DMS79 (cell line): ENCODE measurements around the gene ARL6IP4.

Experiments used
- DNase-seq: peaks from one replicate; lab custom pipeline; 2025; lab: John Stamatoyannopoulos, UW

Gene ARL6IP4

DNA sequence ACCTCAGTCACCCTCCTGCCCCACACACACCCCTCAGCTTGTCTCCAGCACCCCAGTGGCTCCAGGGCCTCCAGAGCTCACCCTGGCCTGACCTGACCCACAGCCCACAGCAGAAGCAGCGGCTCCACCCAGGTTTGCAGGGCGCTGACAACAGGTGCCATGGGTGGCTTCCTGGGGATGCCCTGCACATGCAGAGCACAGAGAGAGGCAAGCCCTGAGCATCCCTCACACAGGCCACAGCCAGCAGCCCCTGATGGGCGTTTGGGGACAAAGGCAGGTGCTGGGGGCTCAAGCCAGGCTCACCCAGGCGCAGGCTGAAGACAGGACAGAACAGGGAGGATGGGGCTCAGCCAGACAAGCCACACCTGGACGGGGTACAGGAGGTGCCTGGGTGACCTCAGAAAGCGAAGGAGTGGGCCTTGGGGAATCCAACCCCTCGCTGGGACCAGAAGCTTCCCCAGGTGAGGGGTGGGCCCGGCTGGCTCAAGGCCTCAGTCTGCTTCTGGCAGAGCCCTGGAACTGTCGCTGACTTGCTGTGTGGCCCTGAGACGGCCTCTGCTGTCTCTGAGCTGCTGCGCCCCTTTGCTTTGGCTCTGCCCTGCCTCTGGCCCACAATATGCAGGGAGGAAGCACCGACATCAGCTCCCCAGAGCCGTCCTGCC lies 10.6 kb downstream of the ARL6IP4 start:
- DNase-seq, result no peak

DNA sequence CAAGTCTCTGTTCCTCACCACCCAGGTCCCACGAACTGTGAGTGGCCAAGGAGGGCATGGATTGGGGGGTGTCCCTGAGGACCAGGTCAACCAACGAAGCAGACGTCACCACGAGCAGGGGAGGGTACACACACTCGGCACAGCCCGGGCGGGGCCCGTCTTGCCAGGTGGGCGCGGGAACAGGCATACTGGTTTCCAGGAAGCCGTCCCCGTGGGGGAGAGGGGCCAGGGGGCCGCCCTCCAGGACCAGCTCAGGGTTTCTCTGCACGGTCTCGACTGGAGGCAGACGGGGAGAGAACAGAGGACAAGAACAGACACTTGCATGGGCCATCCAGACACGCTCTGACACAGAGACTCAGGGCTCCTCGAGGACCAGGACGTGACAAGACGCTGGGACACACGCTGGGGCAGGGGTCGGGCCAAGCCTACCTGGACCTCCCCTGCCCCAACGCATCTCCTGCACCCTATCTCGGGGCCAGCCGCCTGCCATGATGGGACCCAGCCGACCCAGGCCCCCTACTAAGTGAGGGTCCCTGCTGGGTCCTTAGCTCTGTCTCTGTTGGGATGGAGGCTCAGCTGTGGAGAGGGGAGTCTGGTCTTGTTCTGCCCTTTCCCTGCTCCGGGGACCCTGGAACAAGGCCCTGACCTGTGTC lies 11.3 kb downstream of the ARL6IP4 start:
- DNase-seq, result no peak

DNA sequence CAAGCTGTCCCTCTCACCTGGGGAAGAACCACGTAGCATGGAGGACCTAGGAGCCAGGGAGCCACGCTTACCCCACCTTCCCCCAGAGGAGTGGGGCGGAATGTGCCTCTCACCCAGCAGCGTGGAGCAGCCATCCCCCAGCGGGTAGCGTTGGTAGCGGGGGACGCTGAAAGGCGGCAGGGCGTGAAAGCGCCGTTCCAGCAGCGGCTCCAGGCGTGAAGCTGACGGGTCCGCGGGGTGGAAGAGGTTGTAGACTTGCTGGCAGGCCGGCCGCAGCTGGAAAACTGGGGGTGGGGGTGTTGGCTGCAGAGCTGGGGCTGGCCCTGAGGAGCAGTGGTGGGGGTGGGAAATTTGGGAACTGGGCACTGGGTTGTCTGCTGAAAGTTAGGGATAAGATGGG lies 11.9 kb downstream of the ARL6IP4 start:
- no peak for DNase-seq

DNA sequence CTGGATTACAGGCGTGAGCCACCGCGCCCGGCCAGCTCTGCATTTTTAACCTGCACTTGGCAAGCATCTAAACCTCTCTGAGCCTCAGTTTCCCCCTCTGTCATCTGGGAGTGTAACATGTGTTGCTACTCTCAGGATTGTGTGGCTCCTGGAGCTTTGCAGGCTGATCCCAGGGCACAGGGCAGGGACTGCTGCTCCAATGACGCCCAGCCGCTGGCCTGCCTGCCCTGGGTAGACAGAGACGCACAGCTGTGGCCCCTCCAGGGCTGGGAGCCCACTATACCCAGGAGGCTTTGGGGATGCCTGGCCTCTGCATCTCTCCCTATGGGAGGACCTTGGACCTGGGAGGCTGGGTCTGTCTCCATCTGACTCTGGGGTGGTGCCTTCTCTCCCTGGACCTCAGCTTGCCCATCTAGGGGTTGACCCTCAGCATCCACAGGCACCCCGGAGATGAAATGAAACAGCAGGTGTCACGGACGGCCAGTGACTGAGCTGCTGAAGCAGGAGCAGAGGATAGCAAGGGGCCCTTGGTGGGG lies 13.7 kb downstream of the ARL6IP4 start:
- DNase-seq, result no peak

DNA sequence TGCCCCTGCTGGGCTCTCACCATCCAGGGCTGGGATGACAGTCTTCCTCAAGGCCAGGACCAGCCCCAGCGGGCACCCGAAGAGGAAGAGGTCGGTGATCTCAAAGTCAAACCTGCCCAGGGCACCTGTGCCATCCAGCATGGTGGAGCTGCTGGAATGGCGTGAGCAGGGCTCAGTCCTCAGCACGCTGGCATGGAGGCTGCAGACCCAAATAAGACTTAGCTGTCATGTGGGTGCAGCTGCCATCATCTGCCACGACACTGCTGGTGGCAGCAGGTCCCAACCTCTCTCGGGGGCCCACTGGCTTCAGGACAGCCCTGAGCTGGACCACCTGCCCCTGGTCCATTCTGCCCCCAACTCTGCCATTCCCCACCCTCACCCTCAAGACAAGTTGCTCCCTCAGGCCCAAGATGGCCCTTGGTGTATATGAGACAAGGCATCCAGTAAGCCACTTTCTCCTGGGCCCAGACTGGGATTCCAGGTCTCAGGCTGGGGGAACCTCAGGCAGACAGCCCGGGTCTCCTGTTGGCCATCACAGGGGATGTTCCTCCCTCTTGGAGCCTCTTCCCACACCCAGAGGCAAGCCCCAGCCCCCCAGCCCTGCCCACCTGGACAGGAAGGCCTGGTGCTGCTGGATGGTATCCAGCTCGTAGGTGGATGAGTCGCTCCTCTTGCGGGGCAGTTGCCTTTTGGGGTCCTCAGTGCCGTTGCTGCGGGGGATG lies 14.5 kb downstream of the ARL6IP4 start:
- DNase-seq, result no peak

DNA sequence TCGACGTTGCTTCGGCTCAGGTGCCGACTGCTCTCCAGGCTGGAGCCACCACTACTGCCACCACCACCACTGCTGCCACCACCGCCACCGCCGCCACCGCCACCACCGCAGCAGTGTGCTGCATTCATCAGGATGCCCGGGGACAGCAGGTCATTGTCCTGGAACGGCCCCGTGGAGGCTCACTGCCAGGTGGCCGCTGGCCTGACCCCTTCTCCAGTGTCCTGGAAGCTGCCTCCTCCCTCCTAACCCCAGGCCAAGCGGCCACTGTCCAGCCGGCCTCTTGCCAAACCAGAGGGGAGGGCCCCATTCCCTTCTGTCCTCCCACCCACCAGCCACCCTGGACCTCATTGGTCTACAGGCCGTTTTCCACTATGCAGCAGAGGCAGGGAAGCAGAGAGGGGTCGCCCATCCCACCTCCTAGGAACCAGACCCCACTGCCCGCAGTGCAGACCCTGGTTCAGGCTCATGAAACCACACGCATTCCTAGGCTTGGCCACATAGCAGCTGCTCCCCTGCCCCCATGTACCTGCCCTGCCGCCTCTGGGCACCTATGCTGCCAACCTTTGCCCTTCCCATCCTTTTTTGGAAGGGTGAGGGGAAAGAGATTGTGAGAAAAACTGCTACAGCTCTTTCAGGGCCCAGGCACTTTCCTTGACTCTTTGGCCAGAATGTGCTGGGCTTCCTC lies 15.2 kb downstream of the ARL6IP4 start:
- DNase-seq, result no peak

DNA sequence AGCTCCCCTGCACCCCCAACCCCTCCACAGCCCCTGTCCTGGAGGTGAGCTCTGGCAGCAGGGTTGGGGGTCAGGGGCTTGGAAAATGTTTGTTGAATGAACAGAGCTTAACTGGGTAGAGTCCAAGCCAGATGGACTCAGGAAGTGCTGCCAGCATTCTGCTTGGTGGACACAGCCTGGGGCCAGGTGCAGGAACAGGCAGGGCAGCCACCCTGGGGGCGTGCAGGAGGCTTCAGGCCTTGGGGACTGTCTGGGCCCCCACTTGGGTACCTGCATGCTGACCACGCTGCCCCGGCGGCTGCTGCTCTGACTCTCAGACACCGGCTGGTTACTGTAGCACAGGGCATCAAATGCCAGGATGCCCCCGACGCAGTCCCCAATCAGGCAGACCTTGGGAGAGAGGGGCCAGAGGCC lies 15.7 kb downstream of the ARL6IP4 start:
- DNase-seq, result no peak

DNA sequence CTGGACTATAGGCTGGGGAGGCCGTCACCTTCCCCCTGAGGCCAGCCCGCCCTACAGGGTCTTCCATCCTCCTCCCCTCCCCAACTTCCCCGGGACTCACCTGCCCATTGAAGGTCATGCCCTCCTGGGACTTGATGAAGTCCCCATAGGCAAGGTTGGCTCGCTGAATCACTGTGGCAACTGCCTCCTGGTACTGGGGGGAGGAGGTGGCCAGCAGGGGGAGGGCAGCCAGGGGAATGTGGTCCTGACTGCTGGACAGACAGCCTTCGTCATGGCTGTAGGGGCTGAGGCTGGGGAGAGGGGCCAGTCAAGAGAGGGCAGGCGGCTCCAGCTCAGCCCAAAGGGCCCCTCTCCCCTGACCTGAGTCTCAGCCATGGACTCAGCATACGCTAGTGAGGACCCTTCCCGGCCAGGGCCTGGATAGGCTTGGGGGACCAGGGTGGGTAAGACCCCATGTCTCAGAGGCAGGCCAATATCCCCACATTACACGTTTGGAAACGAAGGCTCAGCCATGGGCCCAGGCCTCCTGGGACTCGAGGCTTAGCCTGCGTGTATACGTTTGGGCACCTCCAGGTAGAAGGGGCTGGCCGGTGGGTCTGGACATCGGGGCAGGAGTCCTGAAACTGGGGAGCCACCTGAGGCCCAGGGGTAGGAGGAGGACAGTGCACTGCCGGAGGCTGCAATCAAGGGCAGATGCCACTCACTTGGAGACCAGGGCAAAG lies 16.3 kb downstream of the ARL6IP4 start:
- DNase-seq, result no peak

DNA sequence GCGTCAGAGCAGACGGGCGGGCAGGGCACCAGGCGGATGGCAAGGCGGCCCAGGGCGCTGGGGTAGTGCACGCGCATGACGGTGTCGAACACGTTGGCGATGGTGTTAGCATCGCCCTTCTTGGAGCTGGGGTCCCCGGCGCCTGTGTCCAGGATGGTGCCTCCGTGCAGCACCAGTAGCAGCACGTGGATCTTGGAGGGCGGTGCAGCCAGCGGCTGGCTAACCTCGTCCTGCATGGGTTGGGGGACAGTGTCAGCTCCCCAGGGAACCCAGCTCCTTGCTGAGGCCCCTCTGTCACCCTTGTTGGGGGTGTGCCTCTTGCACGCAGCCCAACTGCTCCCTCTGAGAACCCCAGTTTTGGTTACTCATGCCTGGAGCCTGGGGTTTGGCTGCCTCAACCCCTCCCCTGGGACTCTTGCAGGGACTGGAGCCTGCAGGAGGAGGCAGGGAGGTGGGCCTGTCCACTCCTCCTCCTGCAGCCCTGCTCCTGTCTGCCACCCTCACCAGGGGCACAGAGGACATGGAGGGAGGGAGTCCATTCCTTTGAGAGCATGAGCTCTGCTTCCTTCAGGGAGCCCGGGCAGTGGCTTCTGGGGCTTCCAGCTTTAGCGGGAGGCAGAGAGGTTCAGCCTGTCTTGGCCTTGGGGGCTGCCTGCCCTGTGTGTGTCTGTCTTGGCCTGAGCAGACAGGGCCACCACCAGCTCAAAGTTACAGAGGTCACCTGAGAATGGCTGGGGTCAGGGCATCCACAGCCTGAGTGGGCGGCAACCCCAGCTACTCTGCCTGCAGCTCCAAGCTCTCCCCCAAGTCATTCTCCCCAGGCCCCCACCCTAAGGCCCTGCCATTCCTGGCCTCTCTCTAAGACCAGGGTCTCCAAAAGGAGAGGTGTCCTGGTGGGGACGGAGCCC lies 17.1 kb downstream of the ARL6IP4 start:
- no peak for DNase-seq

DNA sequence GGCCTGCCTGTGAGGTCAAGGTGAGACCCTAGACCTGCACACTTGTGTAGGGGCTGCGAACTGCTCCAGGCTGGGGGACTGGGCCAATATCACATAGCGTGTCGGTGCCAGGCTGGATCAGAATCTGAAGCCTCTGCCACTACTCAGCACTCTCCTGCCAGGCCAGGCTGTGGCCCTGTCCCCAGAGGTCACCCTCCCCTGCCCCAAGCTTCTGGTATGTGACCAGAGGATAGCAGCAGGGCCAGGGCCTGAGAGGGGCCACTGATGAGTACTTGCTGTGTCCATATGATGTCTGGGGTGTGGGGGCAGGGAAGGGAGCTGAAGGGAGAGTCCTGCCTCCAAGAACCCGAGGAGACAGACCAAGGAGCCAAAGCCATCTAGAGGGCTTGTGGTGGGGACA lies 17.8 kb downstream of the ARL6IP4 start:
- no peak for DNase-seq

DNA sequence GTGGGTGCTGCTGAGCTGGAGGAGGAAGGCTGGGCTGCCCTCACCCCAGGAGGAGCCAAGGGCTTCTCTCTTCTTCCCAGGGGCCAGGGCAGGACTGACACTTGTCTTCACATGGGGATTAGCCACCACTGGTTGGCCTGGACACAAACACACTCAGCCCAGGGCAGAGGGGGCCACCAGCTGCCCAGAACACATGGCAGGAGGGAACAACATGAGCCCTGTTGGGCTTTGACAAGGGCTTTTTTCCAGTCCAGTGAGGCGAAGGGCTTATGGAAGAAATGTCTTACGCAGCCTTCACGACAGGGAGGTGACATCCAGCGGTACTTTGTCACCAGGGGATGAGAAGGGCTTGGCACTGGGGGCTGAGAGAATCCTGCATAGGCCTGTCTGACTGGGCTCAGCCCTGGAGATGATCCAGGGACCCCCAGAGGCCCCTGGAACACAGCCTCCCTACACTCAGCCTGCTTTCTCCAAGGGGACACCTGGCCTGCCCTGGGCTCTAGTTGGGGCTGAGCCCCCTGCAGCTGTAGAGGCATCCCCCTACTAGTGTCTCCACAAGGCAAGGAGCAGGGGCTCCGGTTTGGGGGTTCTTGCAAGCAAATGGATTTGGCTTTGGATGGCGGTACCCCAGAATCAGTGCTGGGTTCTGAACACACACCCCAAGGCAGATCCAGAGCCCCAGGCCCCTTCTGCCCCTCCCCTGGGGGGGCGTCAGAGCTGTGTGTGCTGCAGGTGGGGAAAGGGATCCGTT lies 18.9 kb downstream of the ARL6IP4 start:
- no peak for DNase-seq

DNA sequence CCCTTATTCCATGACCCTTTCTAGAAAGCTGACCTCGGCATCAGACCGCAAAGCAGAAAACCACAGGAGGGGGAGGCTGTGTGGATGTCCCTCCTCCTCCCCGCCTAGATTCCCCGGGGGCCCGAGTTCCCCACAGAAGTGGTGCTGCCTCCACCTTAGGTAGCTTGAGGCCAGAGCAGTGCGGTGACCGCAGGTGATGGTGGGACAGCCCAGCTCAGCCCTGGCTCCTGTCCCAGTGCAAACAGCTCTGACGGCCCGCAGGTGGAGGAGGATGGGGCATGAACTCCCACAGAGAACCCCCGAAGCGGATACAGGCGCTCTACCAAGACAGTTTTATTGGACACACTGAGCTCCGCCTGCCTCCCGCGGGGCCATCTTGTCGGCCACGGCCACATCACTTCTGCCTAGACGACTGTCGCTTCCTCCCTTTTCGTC lies 19.5 kb downstream of the ARL6IP4 start:
- no peak for DNase-seq

DNA sequence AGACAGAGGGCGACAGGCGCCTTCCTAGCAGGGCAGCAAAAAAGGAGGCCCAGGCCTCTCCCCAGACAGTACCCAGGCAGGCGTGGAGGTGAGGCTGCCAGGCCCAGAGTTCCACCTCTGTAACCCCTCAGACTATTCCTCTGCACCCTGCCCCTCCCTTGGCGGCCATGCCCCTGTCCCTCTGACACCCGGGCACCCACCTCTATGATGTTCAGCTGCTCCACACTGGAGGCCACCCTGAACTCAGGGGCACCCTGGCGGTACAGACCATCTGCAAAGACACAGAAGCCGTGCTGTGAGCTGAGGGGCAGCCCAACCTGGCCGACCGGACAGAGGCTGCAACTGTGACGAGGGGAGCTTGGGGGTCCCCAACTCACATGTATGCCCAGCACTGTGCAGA lies 20.1 kb downstream of the ARL6IP4 start:
- no peak for DNase-seq

DNA sequence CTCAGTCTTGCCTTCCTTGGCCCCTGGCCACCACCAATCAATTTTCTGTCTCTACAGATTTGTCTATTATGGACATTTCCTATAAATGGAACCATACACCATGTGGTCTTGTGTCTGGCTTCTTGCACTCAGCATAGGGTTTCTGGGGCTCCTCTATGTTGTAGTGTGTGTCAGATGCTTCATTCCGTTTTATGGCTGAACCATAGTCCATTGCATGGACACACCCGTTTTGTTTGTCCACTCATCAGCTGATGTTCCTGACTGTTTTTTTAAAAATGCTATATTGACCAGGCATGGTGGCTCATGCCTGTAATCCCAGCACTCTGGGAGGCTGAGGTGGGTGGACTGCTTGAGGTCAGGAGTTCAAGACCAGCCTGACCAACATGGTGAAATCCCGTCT lies 21.0 kb downstream of the ARL6IP4 start:
- no peak for DNase-seq

DNA sequence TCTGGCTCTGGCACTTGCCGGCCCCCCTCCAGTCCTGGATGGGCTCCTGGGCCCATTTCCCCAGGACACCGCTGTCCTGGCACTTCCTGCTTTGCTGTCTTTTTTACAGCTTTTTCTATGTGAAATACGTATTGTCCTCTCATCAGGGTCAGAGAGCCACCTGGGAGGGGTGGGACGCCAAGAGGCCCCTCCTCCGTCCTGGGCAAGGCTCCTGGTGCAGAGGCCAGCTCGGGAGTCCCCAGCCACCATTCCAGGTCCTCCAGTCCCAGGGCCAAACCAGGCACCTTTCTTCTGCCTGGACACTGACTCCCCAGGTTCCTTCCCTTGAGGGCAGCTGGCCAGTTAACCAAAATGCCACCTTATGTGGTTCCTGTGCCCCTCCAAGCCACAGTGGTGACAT lies 22.8 kb downstream of the ARL6IP4 start:
- DNase-seq, result no peak

DNA sequence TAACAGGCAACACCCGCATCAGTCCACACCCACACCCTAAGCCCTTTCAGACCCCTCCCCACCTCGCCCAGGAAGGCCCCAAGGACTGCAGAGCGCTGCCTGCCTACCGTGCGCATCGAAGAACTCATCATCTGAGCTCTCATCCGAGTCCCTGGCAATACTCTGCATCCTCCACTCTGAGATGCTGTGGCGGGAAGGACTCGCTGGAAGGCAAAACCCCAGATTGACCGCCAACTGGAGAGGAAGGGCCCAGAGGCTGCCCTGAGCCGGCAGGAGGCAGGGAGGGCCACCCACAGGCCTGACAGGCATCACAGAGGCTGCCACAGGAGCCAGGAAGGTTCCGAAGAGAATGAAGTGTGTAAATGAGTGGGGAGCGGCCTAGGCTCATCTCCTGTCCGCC lies 23.8 kb downstream of the ARL6IP4 start:
- DNase-seq, result no peak

DNA sequence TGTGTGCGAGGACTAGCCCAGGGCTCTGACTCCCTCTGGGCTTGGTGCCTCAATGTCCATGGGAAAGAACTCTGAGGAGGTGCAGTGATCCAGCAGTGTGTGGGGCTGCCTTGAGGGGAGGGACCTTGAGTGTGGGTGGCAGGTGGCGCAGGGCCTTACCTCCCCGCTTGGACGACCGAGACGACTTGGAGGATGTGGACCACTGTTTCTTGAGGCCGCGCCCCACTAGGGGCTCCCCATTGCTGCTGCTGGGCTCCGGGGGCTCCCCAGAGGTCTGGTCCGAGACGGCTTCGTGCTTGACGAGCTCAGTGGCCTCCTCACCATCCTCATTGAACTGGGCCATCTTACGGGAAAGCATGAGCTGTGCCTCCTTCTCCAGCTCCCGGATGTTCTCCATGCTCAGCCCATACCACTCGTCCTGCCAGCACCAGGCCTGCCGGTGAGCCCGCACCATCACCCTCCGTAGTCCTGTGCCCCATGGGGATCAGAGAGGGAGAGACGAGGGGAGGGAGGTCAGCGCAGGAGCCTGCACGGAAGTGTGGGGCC lies 24.7 kb downstream of the ARL6IP4 start:
- no peak for DNase-seq

DNA sequence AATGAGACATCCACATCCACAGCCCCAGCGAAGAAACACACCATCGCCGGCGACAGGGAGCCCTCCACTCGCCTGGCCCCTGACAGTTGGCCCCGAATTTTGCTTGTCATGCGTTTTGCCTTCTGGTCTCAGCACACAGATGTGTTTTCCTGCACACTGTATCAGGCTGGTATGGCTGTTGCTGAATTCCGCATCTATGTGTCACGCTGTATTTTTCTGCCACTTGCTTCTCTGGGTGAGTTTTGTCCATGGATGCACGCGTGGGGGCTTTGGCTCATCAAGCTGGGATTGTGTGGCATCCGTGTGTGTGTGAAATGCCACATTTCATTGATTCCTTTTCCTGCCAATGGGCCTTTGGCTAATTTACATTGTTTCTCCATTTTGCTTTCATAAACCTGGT lies 26.5 kb downstream of the ARL6IP4 start:
- DNase-seq, result no peak

DNA sequence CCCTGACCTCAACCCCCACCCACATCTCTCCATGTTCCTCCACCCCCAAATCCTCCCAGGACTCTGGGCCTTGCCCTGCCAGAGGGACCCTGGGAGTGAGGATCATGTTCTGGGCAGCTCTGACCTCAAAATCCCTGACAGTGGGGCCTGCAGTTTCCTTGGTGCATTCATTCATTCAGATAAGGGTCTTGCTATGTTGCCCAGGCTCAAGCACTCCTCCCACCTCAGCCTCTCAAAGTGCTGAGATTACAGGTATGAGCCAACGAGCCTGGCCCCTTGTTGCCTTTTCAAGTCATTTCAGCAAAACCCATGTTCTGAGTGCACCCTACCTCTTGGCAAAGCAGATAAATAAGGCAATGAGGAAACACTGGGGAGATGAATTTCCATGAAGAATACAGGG lies 29.6 kb downstream of the ARL6IP4 start:
- no peak for DNase-seq

DNA sequence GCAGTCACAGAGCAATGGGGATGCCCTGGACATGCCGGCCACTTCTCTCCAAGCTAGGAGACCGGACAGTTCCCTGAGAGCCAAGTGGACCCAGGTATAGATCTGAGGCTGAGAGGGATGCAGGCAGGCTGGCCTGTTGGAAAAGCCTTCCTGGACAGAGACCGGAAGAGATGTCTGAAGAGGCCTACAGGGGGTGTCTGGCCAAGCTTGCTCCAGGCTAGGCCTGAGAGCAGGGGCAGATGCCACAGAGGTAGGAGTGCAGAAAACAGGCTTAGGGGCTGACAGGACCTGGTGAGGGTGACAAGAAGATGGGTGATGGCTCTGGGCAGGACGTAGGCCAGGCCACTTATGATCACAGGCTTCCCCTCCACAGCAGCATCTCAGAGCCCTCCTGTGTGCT lies 30.2 kb downstream of the ARL6IP4 start:
- no peak for DNase-seq
